Hepatocyte (in vitro differentiated cells): ENCODE measurements around the gene MAD2L2.

Source experiments
- EZH2 ChIP-seq: fragments of 200-600 bp; sonication (generic); IDR thresholded peaks from 2 replicates; pipeline ENCODE4 v1.6.1; 2016; ENCODE audit warnings: antibody characterized with exemption, mild to moderate bottlenecking, borderline replicate concordance
- EZH2phosphoT487 ChIP-seq: fragments of 200-600 bp; sonication (generic); IDR thresholded peaks from one replicate; pipeline ENCODE4 v1.6.1; 2018; ENCODE audit warnings: antibody characterized with exemption, mild to moderate bottlenecking, low read depth, moderate library complexity; ENCODE audit not compliant: unreplicated experiment, severe bottlenecking
- TF ChIP-seq, protein P1 (sequence below): fragments of 200-600 bp; sonication (generic); IDR thresholded peaks from 2 replicates; pipeline ENCODE4 v1.5.1; 2016; ENCODE audit warnings: antibody characterized with exemption, mild to moderate bottlenecking; ENCODE audit not compliant: poor library complexity

- TF ChIP-seq, protein P1, sequence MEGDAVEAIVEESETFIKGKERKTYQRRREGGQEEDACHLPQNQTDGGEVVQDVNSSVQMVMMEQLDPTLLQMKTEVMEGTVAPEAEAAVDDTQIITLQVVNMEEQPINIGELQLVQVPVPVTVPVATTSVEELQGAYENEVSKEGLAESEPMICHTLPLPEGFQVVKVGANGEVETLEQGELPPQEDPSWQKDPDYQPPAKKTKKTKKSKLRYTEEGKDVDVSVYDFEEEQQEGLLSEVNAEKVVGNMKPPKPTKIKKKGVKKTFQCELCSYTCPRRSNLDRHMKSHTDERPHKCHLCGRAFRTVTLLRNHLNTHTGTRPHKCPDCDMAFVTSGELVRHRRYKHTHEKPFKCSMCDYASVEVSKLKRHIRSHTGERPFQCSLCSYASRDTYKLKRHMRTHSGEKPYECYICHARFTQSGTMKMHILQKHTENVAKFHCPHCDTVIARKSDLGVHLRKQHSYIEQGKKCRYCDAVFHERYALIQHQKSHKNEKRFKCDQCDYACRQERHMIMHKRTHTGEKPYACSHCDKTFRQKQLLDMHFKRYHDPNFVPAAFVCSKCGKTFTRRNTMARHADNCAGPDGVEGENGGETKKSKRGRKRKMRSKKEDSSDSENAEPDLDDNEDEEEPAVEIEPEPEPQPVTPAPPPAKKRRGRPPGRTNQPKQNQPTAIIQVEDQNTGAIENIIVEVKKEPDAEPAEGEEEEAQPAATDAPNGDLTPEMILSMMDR: no peak
- TF ChIP-seq EZH2phosphoT487 (no peak), EZH2 (no peak)
These were observed 12.2 kb upstream of the MAD2L2 start for GRCh38 chr1:11693024-11693590.
